ENCODE data around the gene SLC4A5.

- TF ChIP-seq POLR2AphosphoS5 (IDR thresholded peaks at IDR 0.05) (no peak), CTCF (IDR thresholded peaks at IDR 0.05) (no peak), POLR2A (IDR thresholded peaks at IDR 0.05) (no peak)
Measured at GRCh38 chr2:74312913-74313312, 30.3 kb downstream of the SLC4A5 start.
